Glutamatergic neuron (in vitro differentiated cells): ENCODE data around the gene TMEM121. TPM values are rescaled to one million over a fixed set of nuclear protein-coding genes. Genes with fewer than 3 reads are reported as not detected.
A peak's percentile ranks its signal among the peaks of the same experiment; 100 is the strongest.

Experiments used
- DNase-seq: peaks from one replicate; pipeline ENCODE4 v3.0.0; 2022
- H3K27ac Mint-ChIP-seq: one replicate; pipeline ENCODE4 v1.8.0; 2020; ENCODE audit warnings: mild to moderate bottlenecking, mixed read lengths, inconsistent platforms; ENCODE audit not compliant: unreplicated experiment
- H3K27me3 Mint-ChIP-seq: one replicate; pipeline ENCODE4 v1.8.0; 2020; ENCODE audit warnings: mild to moderate bottlenecking, moderate library complexity, mixed read lengths, inconsistent platforms; ENCODE audit not compliant: unreplicated experiment
- H3K36me3 Mint-ChIP-seq: one replicate; pipeline ENCODE4 v1.8.0; 2020; ENCODE audit warnings: mild to moderate bottlenecking, mixed read lengths, inconsistent platforms; ENCODE audit not compliant: unreplicated experiment
- H3K4me1 Mint-ChIP-seq: one replicate; pipeline ENCODE4 v1.8.0; 2020; ENCODE audit warnings: mild to moderate bottlenecking, low read depth, mixed read lengths, inconsistent platforms; ENCODE audit not compliant: unreplicated experiment
- H3K4me3 Mint-ChIP-seq: one replicate; pipeline ENCODE4 v1.8.0; 2020; ENCODE audit warnings: mild to moderate bottlenecking, mixed read lengths, inconsistent platforms; ENCODE audit not compliant: unreplicated experiment
- H3K9me3 Mint-ChIP-seq: one replicate; pipeline ENCODE4 v1.8.0; 2020; ENCODE audit warnings: mild to moderate bottlenecking, moderate library complexity, mixed read lengths, inconsistent platforms; ENCODE audit not compliant: unreplicated experiment
- total RNA-seq: library from RNA; stranded (reverse); fragmentation: NEBNext Ultra II Directional; extraction: Animal tissue kit (Norgen Biotek cat#: 25700); gene quantifications from one replicate; pipeline ENCODE4 v1.2.1, GENCODE V29; 2021; ENCODE audit not compliant: unreplicated experiment
- TF ChIP-seq, protein P1 (sequence below): fragments of 200-600 bp; sonication (generic); IDR thresholded peaks from one replicate; pipeline ENCODE4 v1.5.0; 2021; ENCODE audit not compliant: partially characterized antibody, unreplicated experiment

The TMEM121 gene
- total RNA-seq, 1 donor from 2014 or later: 2.7 TPM

DNA sequence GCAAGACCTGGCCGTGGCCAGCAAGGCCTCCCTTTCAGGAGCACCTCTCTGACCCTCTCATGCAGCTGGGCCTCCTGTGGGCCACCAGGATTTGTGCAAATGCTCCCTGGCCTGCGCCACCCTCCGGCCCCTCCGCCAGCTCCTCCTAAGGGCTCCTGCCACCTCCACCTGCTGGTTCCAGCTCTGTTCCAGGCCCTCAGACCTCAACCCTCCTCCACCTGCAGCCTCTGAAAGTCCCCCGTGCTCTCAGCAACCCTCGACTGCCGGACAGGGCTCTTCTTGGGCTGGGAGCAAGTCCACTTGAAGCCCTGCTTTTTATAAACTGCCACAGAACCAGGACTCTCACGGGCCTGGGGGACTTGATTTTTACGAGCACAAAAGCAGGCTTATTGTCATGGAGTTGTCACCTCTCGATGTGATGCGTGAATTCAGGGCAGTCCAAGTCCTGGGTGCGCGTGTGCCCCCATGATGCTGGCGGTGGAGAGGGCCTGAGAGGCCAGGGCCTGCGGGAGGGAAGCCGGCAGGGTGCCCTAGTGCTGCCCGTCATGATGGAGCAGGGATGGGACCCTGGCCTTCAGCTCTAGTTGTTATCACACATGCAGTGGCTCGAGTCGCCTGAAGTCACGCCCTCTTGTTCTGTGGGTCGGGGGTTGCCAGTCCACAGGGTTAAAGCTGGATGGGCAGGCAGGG, 26.2 kb upstream of the TMEM121 start:
- Mint-ChIP-seq H3K4me3 (no peak overlapping the region), H3K27ac (peak overlapping the region; percentile 80), H3K4me1 (peaks cover 3% of the 10 kb centered on the region), H3K27me3 (peaks cover 7% of the 10 kb centered on the region), H3K36me3 (no peaks in the 10 kb centered on the region), H3K9me3 (peaks cover 5% of the 10 kb centered on the region)
- peak; percentile 21 for DNase-seq
- TF ChIP-seq, protein P1, sequence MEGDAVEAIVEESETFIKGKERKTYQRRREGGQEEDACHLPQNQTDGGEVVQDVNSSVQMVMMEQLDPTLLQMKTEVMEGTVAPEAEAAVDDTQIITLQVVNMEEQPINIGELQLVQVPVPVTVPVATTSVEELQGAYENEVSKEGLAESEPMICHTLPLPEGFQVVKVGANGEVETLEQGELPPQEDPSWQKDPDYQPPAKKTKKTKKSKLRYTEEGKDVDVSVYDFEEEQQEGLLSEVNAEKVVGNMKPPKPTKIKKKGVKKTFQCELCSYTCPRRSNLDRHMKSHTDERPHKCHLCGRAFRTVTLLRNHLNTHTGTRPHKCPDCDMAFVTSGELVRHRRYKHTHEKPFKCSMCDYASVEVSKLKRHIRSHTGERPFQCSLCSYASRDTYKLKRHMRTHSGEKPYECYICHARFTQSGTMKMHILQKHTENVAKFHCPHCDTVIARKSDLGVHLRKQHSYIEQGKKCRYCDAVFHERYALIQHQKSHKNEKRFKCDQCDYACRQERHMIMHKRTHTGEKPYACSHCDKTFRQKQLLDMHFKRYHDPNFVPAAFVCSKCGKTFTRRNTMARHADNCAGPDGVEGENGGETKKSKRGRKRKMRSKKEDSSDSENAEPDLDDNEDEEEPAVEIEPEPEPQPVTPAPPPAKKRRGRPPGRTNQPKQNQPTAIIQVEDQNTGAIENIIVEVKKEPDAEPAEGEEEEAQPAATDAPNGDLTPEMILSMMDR: no peak

DNA sequence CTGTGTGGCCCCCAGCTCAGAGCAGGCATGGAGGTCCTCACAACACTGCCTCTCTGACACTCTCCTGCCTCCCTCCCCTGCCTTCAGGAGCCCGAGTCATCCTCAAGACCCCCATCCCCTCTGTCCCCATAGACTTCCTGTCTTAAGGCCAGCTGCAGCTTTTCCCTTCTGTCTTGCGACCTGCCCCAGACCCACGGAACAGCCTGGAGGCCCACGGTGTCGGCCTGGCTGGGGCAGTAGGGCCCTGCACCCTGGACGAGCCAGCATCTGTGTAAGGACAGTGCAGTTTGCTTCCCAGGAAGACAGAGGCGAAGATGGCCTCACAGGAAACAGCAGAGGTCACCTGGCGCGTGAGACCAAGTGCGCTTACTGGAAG, 25.7 kb upstream of the TMEM121 start:
- Mint-ChIP-seq H3K27me3 (peaks cover 7% of the 10 kb centered on the region), H3K4me1 (peaks cover 3% of the 10 kb centered on the region), H3K27ac (peak overlapping the region; percentile 48), H3K4me3 (no peak overlapping the region), H3K9me3 (peaks cover 5% of the 10 kb centered on the region), H3K36me3 (no peaks in the 10 kb centered on the region)
- DNase-seq: no peak
- TF ChIP-seq, protein P1: no peak

DNA sequence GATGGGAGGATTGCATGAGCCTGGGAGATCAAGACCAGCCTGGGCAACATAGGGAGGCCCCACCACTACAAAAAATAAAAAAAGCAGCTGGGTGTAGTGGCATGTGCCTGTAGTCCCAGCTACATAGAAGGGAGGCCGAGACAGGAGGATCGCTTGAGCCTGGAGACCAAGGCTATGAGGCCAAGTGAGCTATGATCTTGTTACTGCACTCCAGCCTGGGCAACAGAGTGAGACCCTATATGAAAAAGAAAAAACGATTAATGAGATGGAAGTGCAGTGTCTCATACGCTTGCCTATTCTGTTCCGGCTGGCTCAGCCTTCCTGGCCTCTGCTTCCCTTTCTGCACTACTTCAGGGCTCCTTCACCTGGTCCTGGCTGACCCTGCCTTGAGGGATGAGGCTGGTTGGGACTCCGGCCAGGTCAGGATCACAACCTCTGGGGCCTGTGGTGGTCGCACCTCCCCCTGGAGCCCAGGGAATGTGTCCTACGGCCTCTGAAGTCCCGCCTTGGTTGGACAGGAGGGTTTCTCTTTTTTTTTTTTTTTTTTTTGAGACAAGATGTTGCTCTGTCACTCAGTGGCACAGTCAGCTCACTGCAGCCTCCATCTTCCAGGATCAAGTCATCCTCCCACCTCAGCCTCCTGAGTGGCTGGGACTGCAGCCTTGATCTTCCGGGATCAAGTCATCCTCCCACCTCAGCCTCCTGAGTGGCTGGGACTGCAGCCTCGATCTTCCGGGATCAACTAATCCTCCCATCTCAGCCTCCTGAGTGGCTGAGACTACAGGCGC, 24.7 kb upstream of the TMEM121 start:
- Mint-ChIP-seq H3K27me3 (peaks cover 7% of the 10 kb centered on the region), H3K9me3 (peaks cover 5% of the 10 kb centered on the region), H3K36me3 (no peaks in the 10 kb centered on the region), H3K27ac (no peak overlapping the region), H3K4me1 (peaks cover 3% of the 10 kb centered on the region), H3K4me3 (no peak overlapping the region)
- TF ChIP-seq, protein P1: no peak
- DNase-seq: no peak

DNA sequence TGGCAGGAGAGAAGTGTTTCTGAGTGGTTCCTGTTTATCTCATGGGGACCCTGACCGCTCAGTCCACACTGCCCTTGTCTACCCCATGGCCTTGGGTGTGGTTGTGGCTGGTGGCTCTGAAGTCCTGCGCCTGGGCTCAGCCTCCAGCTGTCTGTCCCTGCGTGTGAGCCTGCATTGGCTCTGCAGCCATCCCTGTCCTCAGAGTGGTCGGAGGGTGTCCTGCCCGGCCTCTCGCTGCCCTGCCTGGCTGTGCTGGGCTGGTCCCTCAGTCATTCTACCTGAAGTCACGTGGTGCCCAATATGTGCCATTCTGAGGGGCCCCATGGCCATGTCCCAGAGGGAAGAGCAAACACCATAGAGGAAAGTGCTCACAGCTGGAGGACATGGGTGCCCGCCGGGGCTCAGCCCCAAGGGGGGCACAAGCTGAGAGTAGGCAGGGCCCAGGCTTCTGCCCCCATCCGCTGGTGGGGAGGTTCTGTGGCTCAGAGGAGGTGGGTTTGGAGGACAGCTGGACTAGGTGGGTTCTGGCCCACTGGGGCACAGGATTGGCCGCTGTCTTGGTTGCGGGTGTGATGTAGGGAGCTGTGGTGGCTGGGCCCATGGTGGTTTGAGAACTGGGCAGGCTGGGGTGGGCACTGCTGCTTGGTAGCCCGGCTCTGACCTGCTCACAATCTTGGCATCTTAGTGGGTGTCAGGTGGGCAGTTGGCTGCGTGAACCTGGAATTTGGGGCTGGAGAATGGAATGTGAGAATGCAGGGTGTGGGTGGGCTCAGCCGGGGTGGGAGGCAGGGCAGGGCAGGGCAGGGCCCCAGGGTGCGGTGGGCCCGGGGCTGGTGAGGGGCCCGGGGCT, 23.7 kb upstream of the TMEM121 start:
- H3K4me3 Mint-ChIP-seq: no peak overlapping the region
- peaks cover 7% of the 10 kb centered on the region for H3K9me3 Mint-ChIP-seq
- TF ChIP-seq, protein P1: no peak
- no peaks in the 10 kb centered on the region for H3K36me3 Mint-ChIP-seq
- DNase-seq: no peak
- H3K4me1 Mint-ChIP-seq: peaks cover 3% of the 10 kb centered on the region
- no peak overlapping the region for H3K27ac Mint-ChIP-seq
- H3K27me3 Mint-ChIP-seq: peaks cover 6% of the 10 kb centered on the region
